Measurements from ENCODE around the gene SNAP91.

- no peak for TF ChIP-seq CTCF (IDR thresholded peaks at IDR 0.05)
- TF ChIP-seq POLR2A (IDR thresholded peaks at IDR 0.05), result no peak
Measured at GRCh38 chr6:83758533-83758932, 49.6 kb upstream of the SNAP91 start.

Measured in adrenal gland (tissue), 5 donors.